ENCODE measurements around the gene FRMD8.

DNA sequence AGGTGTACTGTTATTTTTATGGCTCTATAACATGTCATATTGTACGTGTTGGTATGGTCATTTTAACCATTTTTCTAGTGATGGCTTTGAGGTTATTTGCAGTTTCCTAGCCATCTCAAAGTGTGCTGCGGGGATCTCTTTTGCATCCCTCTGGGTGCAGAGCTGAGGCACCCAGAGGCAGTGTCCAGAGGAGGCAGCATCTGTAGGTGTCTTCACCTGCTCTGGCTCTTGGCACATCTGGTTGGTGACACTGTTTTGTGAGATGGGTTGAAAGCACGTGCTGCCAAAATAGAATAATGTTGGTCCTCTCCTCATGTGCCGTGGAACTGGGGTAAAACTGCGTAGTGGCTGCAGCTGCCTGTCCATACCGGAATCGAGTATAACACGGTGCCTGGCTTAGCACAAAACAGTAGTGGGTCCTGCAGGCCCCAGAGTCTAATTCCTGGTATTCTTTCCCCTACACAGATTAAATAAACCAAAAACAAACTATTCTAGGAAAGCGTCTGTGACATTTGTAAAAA is 49.0 kb downstream of the FRMD8 start:
- TF ChIP-seq, protein P1, sequence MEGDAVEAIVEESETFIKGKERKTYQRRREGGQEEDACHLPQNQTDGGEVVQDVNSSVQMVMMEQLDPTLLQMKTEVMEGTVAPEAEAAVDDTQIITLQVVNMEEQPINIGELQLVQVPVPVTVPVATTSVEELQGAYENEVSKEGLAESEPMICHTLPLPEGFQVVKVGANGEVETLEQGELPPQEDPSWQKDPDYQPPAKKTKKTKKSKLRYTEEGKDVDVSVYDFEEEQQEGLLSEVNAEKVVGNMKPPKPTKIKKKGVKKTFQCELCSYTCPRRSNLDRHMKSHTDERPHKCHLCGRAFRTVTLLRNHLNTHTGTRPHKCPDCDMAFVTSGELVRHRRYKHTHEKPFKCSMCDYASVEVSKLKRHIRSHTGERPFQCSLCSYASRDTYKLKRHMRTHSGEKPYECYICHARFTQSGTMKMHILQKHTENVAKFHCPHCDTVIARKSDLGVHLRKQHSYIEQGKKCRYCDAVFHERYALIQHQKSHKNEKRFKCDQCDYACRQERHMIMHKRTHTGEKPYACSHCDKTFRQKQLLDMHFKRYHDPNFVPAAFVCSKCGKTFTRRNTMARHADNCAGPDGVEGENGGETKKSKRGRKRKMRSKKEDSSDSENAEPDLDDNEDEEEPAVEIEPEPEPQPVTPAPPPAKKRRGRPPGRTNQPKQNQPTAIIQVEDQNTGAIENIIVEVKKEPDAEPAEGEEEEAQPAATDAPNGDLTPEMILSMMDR (IDR thresholded peaks at IDR 0.05; ENCODE audit: extremely low read depth in 1 of 2, insufficient read depth in 1 of 2, low read depth in 1 of 2, low read length in 2 of 2): no peak
- TF ChIP-seq EZH2 (IDR thresholded peaks at IDR 0.05; ENCODE audit: borderline replicate concordance, low read depth, low read length, severe bottlenecking) (no peak), POLR2AphosphoS5 (IDR thresholded peaks at IDR 0.05; ENCODE audit: insufficient read depth, low read depth, low read length) (no peak), MAX (IDR thresholded peaks at IDR 0.05; ENCODE audit: insufficient read depth, insufficient read length) (no peak)
